Measurements from ENCODE around the gene RTN4R. TPM values are rescaled to one million over a fixed set of nuclear protein-coding genes. Genes with fewer than 3 reads are reported as not detected.

The RTN4R gene
- total RNA-seq, 1 donor from 2014 or later, result 38.3 TPM

- TF ChIP-seq CTCF (IDR thresholded peaks at IDR 0.05; ENCODE audit: partially characterized antibody, unreplicated experiment), result no peak
- no peak for DNase-seq
- Mint-ChIP-seq H3K27me3 (ENCODE audit: unreplicated experiment) (peaks cover 15% of the 10 kb centered on the region), H3K36me3 (ENCODE audit: unreplicated experiment) (no peaks in the 10 kb centered on the region), H3K9me3 (ENCODE audit: unreplicated experiment) (peaks cover 2% of the 10 kb centered on the region), H3K27ac (ENCODE audit: unreplicated experiment) (no peak overlapping the region), H3K4me1 (ENCODE audit: low read depth, unreplicated experiment) (no peaks in the 10 kb centered on the region), H3K4me3 (ENCODE audit: unreplicated experiment) (no peak overlapping the region)
Observed at GRCh38 chr22:20302438-20303228, 34.5 kb upstream of the RTN4R start.

GRCh38 chr22:20299746-20300136 is 31.6 kb upstream of the RTN4R start:
- H3K36me3 Mint-ChIP-seq (ENCODE audit: unreplicated experiment), result no peaks in the 10 kb centered on the region
- no peak overlapping the region for H3K4me3 Mint-ChIP-seq (ENCODE audit: unreplicated experiment)
- TF ChIP-seq CTCF (IDR thresholded peaks at IDR 0.05; ENCODE audit: partially characterized antibody, unreplicated experiment), result no peak
- peaks cover 2% of the 10 kb centered on the region for H3K9me3 Mint-ChIP-seq (ENCODE audit: unreplicated experiment)
- no peak overlapping the region for H3K27ac Mint-ChIP-seq (ENCODE audit: unreplicated experiment)
- peaks cover 13% of the 10 kb centered on the region for H3K27me3 Mint-ChIP-seq (ENCODE audit: unreplicated experiment)
- DNase-seq, result no peak
- H3K4me1 Mint-ChIP-seq (ENCODE audit: low read depth, unreplicated experiment), result no peaks in the 10 kb centered on the region

- Mint-ChIP-seq H3K4me1 (ENCODE audit: low read depth, unreplicated experiment) (no peaks in the 10 kb centered on the region), H3K4me3 (ENCODE audit: unreplicated experiment) (peak overlapping the region; percentile 63), H3K9me3 (ENCODE audit: unreplicated experiment) (peaks cover 2% of the 10 kb centered on the region), H3K27ac (ENCODE audit: unreplicated experiment) (no peak overlapping the region), H3K27me3 (ENCODE audit: unreplicated experiment) (peaks cover 13% of the 10 kb centered on the region), H3K36me3 (ENCODE audit: unreplicated experiment) (no peaks in the 10 kb centered on the region)
- peak; percentile 90 for DNase-seq
- TF ChIP-seq CTCF (IDR thresholded peaks at IDR 0.05; ENCODE audit: partially characterized antibody, unreplicated experiment), result no peak
Observed at GRCh38 chr22:20298803-20299745, 31.0 kb upstream of the RTN4R start.

- TF ChIP-seq CTCF (IDR thresholded peaks at IDR 0.05; ENCODE audit: partially characterized antibody, unreplicated experiment), result no peak
- H3K4me1 Mint-ChIP-seq (ENCODE audit: low read depth, unreplicated experiment), result no peaks in the 10 kb centered on the region
- no peak overlapping the region for H3K27ac Mint-ChIP-seq (ENCODE audit: unreplicated experiment)
- peaks cover 2% of the 10 kb centered on the region for H3K9me3 Mint-ChIP-seq (ENCODE audit: unreplicated experiment)
- H3K4me3 Mint-ChIP-seq (ENCODE audit: unreplicated experiment), result peak overlapping the region; percentile 69
- H3K36me3 Mint-ChIP-seq (ENCODE audit: unreplicated experiment), result no peaks in the 10 kb centered on the region
- peaks cover 13% of the 10 kb centered on the region for H3K27me3 Mint-ChIP-seq (ENCODE audit: unreplicated experiment)
- no peak for DNase-seq
Observed at GRCh38 chr22:20298110-20298802, 30.1 kb upstream of the RTN4R start.
